Panc1 (cell line): ENCODE results near the gene SLC36A4. TPM values are rescaled to one million over a fixed set of nuclear protein-coding genes. Genes with fewer than 3 reads are reported as not detected.

Source experiments
- ATAC-seq: fragments of 200-7000 bp; cut with Tn5 transposase; 2 replicates; pipeline ENCODE4 v1.9.1; 2020; ENCODE audit warnings: mild to moderate bottlenecking, moderate library complexity
- BruUV-seq: library from RNA; stranded (reverse); fragments of 400-500 nt; replicated peaks from 2 replicates; lab custom pipeline; 2021; lab: Mats Ljungman, UMichigan
- CTCF ChIA-PET: fragments of 300-600 bp; sonication (Branson Sonifier 250); formaldehyde crosslinking; loops from one replicate; lab custom pipeline; 2022; ENCODE audit warnings: antibody characterized with exemption; lab: Charles Lee
- POLR2A ChIA-PET: fragments of 300-600 bp; sonication (Branson Sonifier 250); formaldehyde crosslinking; loops from one replicate; lab custom pipeline; 2022; ENCODE audit warnings: antibody characterized with exemption; lab: Charles Lee
- DNase-seq: peaks from one replicate; pipeline ENCODE4 v3.0.0-alpha.2; 2010; ENCODE audit warnings: low read depth, low spot score
- H3K27ac ChIP-seq: 2 replicates; pipeline ENCODE4 v1.5.1; 2011; ENCODE audit warnings: mild to moderate bottlenecking, low read length, inconsistent platforms
- H3K27me3 ChIP-seq: fragments of 200-500 bp; sonication (Bioruptor generic); 2 replicates; pipeline ENCODE4 v1.6.0; 2014; ENCODE audit warnings: low read length, inconsistent platforms; ENCODE audit not compliant: control insufficient read depth, insufficient read depth
- H3K36me3 ChIP-seq: fragments of 200-500 bp; sonication (Bioruptor generic); 2 replicates; pipeline ENCODE4 v1.5.1; 2014; ENCODE audit warnings: inconsistent platforms, mild to moderate bottlenecking, low read length, moderate library complexity; ENCODE audit not compliant: control insufficient read depth, insufficient read depth
- H3K4me1 ChIP-seq: 2 replicates; pipeline ENCODE4 v1.5.1; 2011; ENCODE audit warnings: inconsistent platforms, mild to moderate bottlenecking, low read length, moderate library complexity; ENCODE audit not compliant: control insufficient read depth, insufficient read depth
- H3K4me3 ChIP-seq, 2 experiments: 2 replicates each; pipeline ENCODE4 v1.5.1; 2011 to 2012; ENCODE audit warnings: low read depth in 2 of 2, low read length in 2 of 2, mild to moderate bottlenecking in 2 of 2, inconsistent platforms in 1 of 2, moderate library complexity in 1 of 2
- H3K9me3 ChIP-seq: fragments of 200-500 bp; sonication (Bioruptor generic); 2 replicates; pipeline ENCODE4 v1.5.1; 2014; ENCODE audit warnings: low read depth, mild to moderate bottlenecking, inconsistent platforms, low read length, moderate library complexity; ENCODE audit not compliant: control insufficient read depth, insufficient read depth
- CTCF ChIP-seq: fragments of 450-650 bp; IDR thresholded peaks from 2 replicates; pipeline ENCODE4 v1.5.1; 2017; ENCODE audit warnings: mild to moderate bottlenecking
- POLR2AphosphoS5 ChIP-seq: IDR thresholded peaks from 2 replicates; pipeline ENCODE4 v1.6.1; 2012; ENCODE audit warnings: mild to moderate bottlenecking, low read depth, low read length, moderate library complexity
- REST ChIP-seq, 2 experiments: IDR thresholded peaks; 2 replicates each; pipeline ENCODE4 v1.6.1; 2011 to 2012; ENCODE audit warnings: low read depth in 2 of 2, control low read depth in 1 of 2, low read length in 1 of 2, mild to moderate bottlenecking in 1 of 2, moderate library complexity in 1 of 2; ENCODE audit not compliant: insufficient read depth in 1 of 2
- SIN3A ChIP-seq: IDR thresholded peaks from 2 replicates; pipeline ENCODE4 v1.6.1; 2012; ENCODE audit warnings: low read depth, mild to moderate bottlenecking, low read length, moderate library complexity, borderline replicate concordance; ENCODE audit not compliant: insufficient read depth
- TCF7L2 ChIP-seq: IDR thresholded peaks from 2 replicates; pipeline ENCODE4 v1.6.1; 2011; ENCODE audit warnings: mild to moderate bottlenecking, low read depth, low read length, inconsistent platforms
- in situ Hi-C: cut with HindIII; loops from 2 replicates; pipeline ENCODE4 v1.10.0; 2016; ENCODE audit warnings: low sequenced_read_pairs, low pct_unique_long_range_greater_than_20kb
- intact Hi-C: fragments of 100-400 bp; cut with micrococcal nuclease; formaldehyde crosslinking; loops from one replicate; pipeline ENCODE4 v1.10.0; 2022; ENCODE audit not compliant: unreplicated experiment
- total RNA-seq: library from RNA; stranded (reverse); gene quantifications from one replicate; pipeline ENCODE4 v1.2.1, GENCODE V29; 2021; ENCODE audit not compliant: unreplicated experiment

The SLC36A4 gene
- total RNA-seq, 1 experiment from 2014 or later, result 30.3 TPM

- intact Hi-C loops (no loop called here), in situ Hi-C loops (no loop called here)
- ChIA-PET POLR2A (no interaction called here), CTCF (no interaction called here)
- Histone ChIP-seq H3K27ac (no peak overlapping the region), H3K27me3 (no peaks in the 10 kb centered on the region), H3K4me3 (no peak overlapping the region), H3K36me3 (peaks cover 10% of the 10 kb centered on the region), H3K4me1 (no peaks in the 10 kb centered on the region), H3K9me3 (no peaks in the 10 kb centered on the region)
- no TSS peak for BruUV-seq
- TF ChIP-seq POLR2AphosphoS5, result no peak
- TF ChIP-seq CTCF, result no peak
- TF ChIP-seq SIN3A, result no peak
- DNase-seq (no peak), ATAC-seq (no peak)
Measured at GRCh38 chr11:93166194-93166593, 31.6 kb downstream of the SLC36A4 start.

- no TSS peak for BruUV-seq
- no peaks in the 10 kb centered on the region for H3K27me3 ChIP-seq
- ATAC-seq (no peak), DNase-seq (no peak)
- no peaks in the 10 kb centered on the region for H3K4me1 ChIP-seq
- TF ChIP-seq REST (IDR thresholded peaks at IDR 0.05; ENCODE audit: insufficient read depth in 1 of 2, low read depth in 2 of 2, low read length in 1 of 2) (no peak), POLR2AphosphoS5 (no peak), SIN3A (no peak)
- H3K4me3 ChIP-seq, result no peak overlapping the region
- H3K9me3 ChIP-seq, result no peaks in the 10 kb centered on the region
- in situ Hi-C loops, result no loop called here
- POLR2A ChIA-PET, result no interaction called here
- intact Hi-C loops, result no loop called here
- CTCF ChIA-PET, result no interaction called here
- H3K36me3 ChIP-seq, result peaks cover 10% of the 10 kb centered on the region
- no peak overlapping the region for H3K27ac ChIP-seq
Measured at GRCh38 chr11:93160808-93161207, 37.0 kb downstream of the SLC36A4 start.

GRCh38 chr11:93160156-93160555 lies 37.6 kb downstream of the SLC36A4 start:
- in situ Hi-C loops, result no loop called here
- BruUV-seq, result no TSS peak
- ChIA-PET POLR2A (no interaction called here), CTCF (no interaction called here)
- peaks cover 7% of the 10 kb centered on the region for H3K36me3 ChIP-seq
- no peak overlapping the region for H3K27ac ChIP-seq
- intact Hi-C loops, result no loop called here
- ATAC-seq (no peak), DNase-seq (no peak)
- H3K4me3 ChIP-seq, result no peak overlapping the region
- TF ChIP-seq POLR2AphosphoS5 (no peak), REST (IDR thresholded peaks at IDR 0.05; ENCODE audit: insufficient read depth in 1 of 2, low read depth in 2 of 2, low read length in 1 of 2) (no peak), CTCF (no peak), SIN3A (no peak), TCF7L2 (no peak)
- H3K4me1 ChIP-seq, result no peaks in the 10 kb centered on the region
- H3K9me3 ChIP-seq, result no peaks in the 10 kb centered on the region
- H3K27me3 ChIP-seq, result no peaks in the 10 kb centered on the region
